ENCODE results near the gene NKX2-4.
A peak's percentile ranks its signal among the peaks of the same experiment; 100 is the strongest.
"Not testable (repeated sequence)": the region's sequence is repeated elsewhere in the genome, so short reads cannot be mapped to it uniquely, and the experiment has no call there.

The NKX2-4 gene

DNA sequence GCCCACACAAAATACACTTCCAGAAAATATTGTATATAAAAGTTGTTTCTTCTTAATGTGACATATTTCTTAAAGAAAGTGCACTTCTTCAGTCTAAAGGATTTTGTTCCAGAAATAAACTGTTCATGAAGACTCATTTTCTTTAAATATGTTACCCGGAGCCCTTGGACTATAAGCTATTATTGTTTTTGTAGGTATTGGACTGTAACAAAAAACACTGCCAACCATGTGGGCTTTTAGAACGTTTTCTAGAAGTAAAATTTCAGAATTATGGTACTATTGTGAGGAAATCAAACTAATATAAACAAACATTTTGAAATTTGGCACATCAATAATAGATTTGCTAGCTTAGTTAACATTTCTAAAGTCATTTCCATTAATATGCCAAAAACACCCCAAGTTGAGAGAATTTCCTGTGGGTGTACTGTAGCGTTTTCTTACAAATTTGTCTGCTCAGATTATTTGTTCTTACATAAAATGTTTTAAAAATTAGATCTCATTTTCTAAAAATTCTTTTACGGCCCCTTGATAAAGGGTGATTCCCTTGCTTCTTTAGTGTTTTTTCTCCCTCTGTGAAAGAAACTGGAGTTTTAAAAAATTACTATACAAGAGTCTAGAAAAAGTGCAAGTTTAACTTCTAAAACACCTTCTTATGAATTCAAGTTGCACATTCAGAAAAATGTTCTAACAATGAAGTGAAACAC, 3.4 kb downstream of the NKX2-4 start:
- DNase-seq, result no peak

GRCh38 chr20:21393166-21393565, 4.2 kb downstream of the NKX2-4 start:
- DNase-seq, result no peak

DNA sequence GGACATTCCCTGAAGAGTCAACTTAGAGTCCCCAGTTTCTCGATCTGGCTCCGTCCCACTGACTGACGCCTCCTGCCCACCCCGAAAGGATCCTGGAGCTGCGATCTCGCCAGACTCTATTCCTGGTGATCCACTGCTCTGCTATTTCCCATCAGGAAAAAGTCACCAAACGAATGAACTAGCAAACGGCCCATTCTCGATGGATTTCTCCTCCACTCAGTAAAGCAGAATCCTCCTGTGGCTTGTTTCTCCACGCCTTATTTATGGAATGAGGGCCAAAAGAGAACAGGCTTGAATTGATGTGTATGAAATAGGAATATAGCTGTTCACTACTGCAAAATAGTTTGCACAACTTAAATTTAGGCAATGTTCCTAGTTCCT, 5.4 kb downstream of the NKX2-4 start:
- DNase-seq, result no peak

GRCh38 chr20:21391185-21391971, 5.9 kb downstream of the NKX2-4 start:
- DNase-seq, result no peak

GRCh38 chr20:21390768-21391167, 6.6 kb downstream of the NKX2-4 start:
- no peak for DNase-seq

- no peak for DNase-seq
These were observed 8.0 kb downstream of the NKX2-4 start for GRCh38 chr20:21389368-21389767.

DNA sequence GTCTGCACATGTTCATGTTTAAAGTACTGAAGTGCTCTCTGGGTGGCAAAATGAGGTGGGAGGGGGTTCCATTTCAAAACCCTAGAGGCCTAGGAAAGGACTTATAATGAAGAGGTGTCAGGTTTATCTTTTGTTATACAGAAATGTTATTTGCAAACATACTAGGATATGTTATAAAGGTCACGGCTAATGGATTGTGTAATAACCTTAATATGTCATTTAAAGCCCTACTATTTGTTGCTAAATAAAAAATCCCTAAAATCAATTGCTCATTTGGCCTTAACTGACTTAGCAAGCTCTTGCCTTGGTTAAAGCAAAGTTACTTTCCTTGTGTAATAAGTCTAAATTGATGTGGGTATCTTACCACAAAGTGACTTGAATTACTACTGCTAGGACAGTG, 8.8 kb downstream of the NKX2-4 start:
- no peak for DNase-seq

DNA sequence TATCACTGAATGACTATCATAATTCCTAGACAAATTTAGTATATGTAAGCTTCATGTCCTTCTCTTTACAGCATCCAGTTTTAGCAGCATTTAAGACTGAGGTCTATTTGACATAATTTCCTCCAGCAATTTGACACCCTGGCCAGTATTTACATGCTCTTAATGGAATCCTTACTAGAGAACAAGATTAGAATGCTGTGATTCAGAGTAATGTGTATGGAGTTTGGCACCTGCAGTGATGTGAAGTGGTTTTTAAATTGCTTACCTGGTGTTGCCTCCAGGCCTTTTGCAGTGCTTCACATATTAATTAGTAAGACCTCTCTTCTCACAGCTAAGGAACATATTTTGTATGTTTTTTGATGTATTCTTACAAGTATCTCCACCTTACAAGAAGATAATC, 9.8 kb downstream of the NKX2-4 start:
- no peak for DNase-seq

DNA sequence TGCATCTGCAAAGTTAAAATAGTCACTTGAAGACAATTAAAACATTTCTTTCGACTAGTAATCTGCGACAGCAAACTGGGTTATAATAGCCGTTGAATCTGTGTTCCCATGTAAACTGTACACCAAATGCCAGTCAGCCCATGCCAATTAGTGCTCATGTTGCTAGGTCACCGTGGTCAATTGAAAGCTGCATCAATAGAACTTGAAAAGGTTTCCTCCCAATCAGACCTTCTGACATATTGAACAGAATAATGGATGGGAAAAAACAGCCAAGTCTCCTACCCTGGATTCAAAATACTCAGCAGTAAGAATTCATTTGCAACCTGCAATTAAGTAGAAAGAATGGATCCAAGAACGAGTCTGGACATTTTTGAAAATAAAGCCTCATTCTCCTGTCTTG, 11.2 kb downstream of the NKX2-4 start:
- no peak for DNase-seq

DNA sequence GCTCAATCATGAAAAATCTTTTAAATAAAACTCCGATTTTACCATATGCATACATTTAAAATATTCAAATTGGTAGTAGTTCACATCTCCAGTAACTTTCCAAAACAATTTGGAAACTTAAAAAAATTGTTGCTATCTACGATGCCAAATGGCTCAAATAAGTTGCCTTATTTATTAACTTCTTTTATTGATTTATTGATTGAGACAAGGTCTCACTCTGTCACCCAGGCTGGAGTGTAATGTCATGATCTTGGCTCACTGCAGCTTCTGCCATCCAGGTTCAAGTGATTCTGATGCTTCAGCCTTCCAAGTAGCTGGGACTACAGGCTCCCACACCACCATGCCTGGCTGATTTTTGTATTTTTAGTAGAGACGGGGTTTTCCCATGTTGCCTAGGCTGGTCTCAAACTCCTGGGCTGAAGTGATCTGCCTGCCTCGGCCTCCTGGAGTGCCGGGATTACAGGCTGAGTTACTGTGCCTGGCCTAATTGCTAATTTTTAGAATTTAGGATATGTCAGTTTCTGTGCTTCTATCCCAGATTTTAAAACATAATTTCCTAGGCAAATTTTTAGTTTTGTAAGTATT, 12.9 kb downstream of the NKX2-4 start:
- no peak for DNase-seq

- DNase-seq, result no peak
These were observed 15.7 kb downstream of the NKX2-4 start for GRCh38 chr20:21381619-21382018.

DNA sequence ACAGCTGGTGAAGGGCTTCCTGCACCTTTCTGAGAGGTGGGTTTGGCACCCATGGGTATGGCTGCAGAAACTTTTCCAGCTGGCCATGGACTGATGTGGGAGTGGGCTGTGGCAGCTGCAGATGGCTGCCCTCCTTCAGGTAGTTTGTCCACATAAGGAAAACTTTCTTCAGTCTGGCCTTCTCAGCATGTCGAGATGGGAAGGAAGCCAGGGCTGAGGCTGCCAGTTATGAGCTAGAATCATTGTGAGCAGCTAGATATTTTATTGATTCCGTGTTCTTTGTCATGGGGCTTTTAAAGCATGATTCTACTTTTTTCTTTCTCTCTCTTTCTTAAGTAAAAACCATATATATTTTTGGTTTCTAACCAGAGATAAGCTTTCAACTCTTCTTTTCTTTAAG, 16.6 kb downstream of the NKX2-4 start:
- DNase-seq, result no peak

- DNase-seq, result no peak
These were observed 19.1 kb downstream of the NKX2-4 start for GRCh38 chr20:21378259-21378658.

- no peak for DNase-seq
These were observed 19.6 kb downstream of the NKX2-4 start for GRCh38 chr20:21377701-21378100.

- DNase-seq, result no peak
These were observed 20.7 kb downstream of the NKX2-4 start for GRCh38 chr20:21376626-21377025.

DNA sequence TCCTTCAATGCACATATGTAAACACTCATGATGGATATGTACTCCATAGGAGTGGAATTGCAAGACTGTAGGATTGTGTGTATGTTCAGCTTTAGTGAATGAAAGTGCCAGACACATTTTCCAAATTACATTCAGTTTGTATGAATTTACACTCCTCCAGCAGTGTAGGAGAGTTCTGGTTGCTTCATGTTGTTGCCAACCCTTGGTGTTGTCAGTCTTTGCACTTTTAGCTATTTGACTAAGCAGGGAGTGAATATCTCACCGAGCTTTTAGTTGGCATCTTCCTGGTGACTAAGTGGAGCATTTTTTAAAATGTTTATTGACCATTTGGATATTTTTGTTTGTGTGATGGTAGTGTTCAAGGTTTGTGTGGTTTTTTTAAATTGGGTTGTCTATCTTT, 23.9 kb downstream of the NKX2-4 start:
- DNase-seq, result no peak

DNA sequence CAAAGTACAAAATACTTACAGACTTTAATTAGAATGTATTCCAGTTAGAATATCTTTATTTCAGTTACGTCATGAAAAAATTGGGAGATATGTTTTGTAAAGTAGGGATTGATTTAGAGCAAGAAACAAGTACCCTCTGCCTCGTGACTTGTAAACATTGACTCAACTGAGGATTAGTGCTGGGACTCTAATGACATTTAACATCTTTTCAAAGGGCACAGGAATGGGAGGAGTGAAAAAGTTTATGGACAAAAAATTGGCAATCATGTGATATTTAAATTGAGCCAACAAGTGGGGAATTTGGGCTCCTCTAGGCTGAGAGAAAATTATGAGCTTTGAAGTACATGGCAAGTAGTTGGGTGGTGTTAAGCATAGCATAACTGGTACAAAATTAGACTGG, 25.3 kb downstream of the NKX2-4 start:
- DNase-seq, result no peak

DNA sequence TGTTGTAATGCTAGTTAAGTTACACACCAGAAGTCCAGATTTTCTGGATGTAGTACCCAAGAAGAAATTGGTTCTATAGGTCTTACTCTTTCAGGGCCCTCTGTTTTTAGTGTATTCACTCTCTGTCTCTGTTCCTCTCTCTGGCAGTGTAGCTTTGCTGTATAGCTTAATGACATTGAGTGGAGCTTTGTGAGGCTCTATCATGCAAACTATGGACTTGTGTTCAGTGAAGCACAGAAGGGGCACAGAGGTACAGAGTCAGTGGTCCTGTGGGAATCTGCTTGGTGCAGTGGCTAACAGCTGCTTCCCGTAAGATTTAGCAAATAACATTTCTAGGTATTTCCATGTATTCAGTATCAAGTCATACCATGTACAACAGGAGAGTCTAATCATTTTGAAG, 26.1 kb downstream of the NKX2-4 start:
- no peak for DNase-seq

GRCh38 chr20:21368791-21369190, 28.5 kb downstream of the NKX2-4 start:
- DNase-seq, result no peak

DNA sequence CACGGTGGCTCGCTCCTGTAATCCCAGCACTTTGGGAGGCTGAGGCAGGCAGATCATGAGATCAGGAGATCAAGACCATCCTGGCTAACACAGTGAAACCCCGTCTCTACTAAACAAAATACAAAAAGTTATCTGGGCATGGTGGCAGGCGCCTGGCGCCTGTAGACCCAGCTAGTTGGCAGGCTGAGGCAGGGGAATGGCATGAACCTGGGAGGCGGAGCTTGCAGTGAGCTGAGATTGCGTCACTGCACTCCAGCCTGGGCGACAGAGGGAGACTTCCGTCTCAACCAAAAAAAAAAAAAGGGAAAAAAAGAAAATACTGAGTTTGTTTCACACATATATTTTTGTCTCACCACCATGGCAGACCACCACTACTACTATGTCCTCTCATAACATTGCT, 31.1 kb downstream of the NKX2-4 start:
- DNase-seq, result not testable (repeated sequence)

- no peak for DNase-seq
These were observed 31.6 kb downstream of the NKX2-4 start for GRCh38 chr20:21365771-21366170.

DNA sequence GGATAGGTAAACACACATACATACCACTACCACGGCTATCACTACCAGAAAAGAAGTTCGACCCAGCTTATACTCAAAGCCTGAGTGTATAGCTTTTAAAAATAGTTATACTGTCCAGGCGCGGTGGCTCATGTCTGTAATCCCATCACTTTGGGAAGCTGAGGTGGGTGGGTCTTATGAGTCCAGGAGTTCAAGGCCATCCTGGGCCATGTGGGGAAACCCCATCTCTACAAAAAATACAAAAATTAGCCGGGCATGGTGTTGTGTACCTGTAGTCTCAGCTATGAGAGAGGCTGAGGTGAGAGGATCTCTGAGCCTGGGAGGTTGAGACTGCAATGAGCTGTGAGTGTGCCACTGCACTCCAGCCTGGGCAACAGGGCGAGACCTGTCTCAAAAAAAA, 32.9 kb downstream of the NKX2-4 start:
- DNase-seq, result no peak

GRCh38 chr20:21361266-21361665, 36.1 kb downstream of the NKX2-4 start:
- no peak for DNase-seq

DNA sequence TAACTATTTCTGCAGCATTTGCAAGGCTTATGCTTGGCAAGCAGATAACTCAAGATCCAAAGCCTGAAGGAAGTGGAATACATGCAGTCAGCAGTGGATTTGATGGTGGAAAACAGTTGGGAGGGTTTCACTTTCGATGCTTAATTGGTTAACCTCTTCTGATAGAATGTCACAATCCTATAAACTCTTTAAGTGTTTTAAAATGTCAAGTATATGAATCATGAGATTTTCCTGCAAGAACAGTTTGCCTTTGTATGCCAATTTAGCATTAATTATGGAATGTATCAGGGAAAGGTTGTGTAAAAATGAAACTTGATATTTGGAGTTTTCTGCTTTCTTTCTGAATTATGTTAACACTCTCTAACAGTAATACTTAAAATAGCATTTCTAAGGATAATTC, 36.6 kb downstream of the NKX2-4 start:
- peak; percentile 18 for DNase-seq

All from EL (cell line).